Sigmoid colon (tissue), 4 donors: ENCODE measurements around the gene DRGX.

ENCODE experiments used
- CTCF ChIP-seq, 4 experiments: fragments of 450-650 bp in 3 of 4; fragments of 200-600 bp in 1 of 4; IDR thresholded peaks; one replicate each; pipeline ENCODE4 v1.5.1; 2016 to 2019; ENCODE audit warnings: antibody characterized with exemption in 4 of 4, mild to moderate bottlenecking in 3 of 4, moderate library complexity in 2 of 4
- EP300 ChIP-seq, 4 donors: sonication (generic); formaldehyde crosslinking; IDR thresholded peaks; one replicate each; pipeline ENCODE4 v1.6.1; 2017; ENCODE audit warnings: antibody characterized with exemption in 4 of 4
- POLR2A ChIP-seq, 2 donors: fragments of 450-650 bp; IDR thresholded peaks; one replicate each; pipeline ENCODE4 v1.6.1; 2016; ENCODE audit warnings: antibody characterized with exemption in 2 of 2, mild to moderate bottlenecking in 2 of 2, moderate library complexity in 2 of 2
- POLR2AphosphoS5 ChIP-seq, 4 donors: sonication (generic); formaldehyde crosslinking; IDR thresholded peaks; one replicate each; pipeline ENCODE4 v1.6.1; 2017; ENCODE audit warnings: antibody characterized with exemption in 4 of 4

- no peak for TF ChIP-seq CTCF (IDR thresholded peaks at IDR 0.05)
- no peak for TF ChIP-seq POLR2A (IDR thresholded peaks at IDR 0.05)
- no peak for TF ChIP-seq EP300 (IDR thresholded peaks at IDR 0.05)
- TF ChIP-seq POLR2AphosphoS5 (IDR thresholded peaks at IDR 0.05): no peak
Measured at GRCh38 chr10:49362596-49363260, 33.2 kb downstream of the DRGX start.
